Keratinocyte (primary cell): ENCODE data around the gene NLGN1. TPM values are rescaled to one million over a fixed set of nuclear protein-coding genes. Genes with fewer than 3 reads are reported as not detected.

Experiments used
- DNase-seq: peaks from one replicate; pipeline ENCODE4 v3.0.0-alpha.2; 2011; ENCODE audit warnings: low read depth, missing footprints, low spot score
- FAIRE-seq: peaks from 2 replicates; lab custom pipeline; 2011; peaks lifted over from hg19 to GRCh38; lab: Jason Lieb, UNC
- H2AFZ ChIP-seq: 2 replicates; pipeline ENCODE4 v1.6.0; 2012; ENCODE audit warnings: low read length, control low read depth, inconsistent platforms; ENCODE audit not compliant: control insufficient read depth
- H3K27ac ChIP-seq: 2 replicates; pipeline ENCODE4 v1.5.1; 2011; ENCODE audit warnings: low read length; ENCODE audit not compliant: control insufficient read depth, insufficient read depth
- H3K27me3 ChIP-seq: 3 replicates; pipeline ENCODE4 v1.6.0; 2011; ENCODE audit warnings: low read length; ENCODE audit not compliant: control insufficient read depth, insufficient read depth; ENCODE audit errors: extremely low read depth
- H3K36me3 ChIP-seq, 2 experiments: 2 replicates in 1 of 2; 3 replicates in 1 of 2; pipeline ENCODE4 v1.5.1; 2011; ENCODE audit warnings: low read length in 2 of 2, mild to moderate bottlenecking in 1 of 2; ENCODE audit not compliant: control insufficient read depth in 2 of 2, insufficient read depth in 2 of 2; ENCODE audit errors: extremely low read depth in 1 of 2
- H3K4me1 ChIP-seq: 3 replicates; pipeline ENCODE4 v1.5.1; 2011; ENCODE audit warnings: low read length; ENCODE audit not compliant: control insufficient read depth, insufficient read depth; ENCODE audit errors: extremely low read depth
- H3K4me2 ChIP-seq: 3 replicates; pipeline ENCODE4 v1.6.0; 2011; ENCODE audit warnings: low read depth, low read length; ENCODE audit not compliant: control insufficient read depth, insufficient read depth; ENCODE audit errors: extremely low read depth
- H3K4me3 ChIP-seq, 3 experiments: fragments of 200-600 bp in 1 of 3; sonication (generic) in 1 of 3; 2 replicates in 2 of 3; 3 replicates in 1 of 3; pipeline ENCODE4 v1.5.1; 2011 to 2016; ENCODE audit warnings: low read length in 3 of 3, mild to moderate bottlenecking in 3 of 3, control low read depth in 2 of 3, inconsistent platforms in 1 of 3, low read depth in 1 of 3, mixed read lengths in 1 of 3, mixed run types in 1 of 3, moderate library complexity in 1 of 3; ENCODE audit not compliant: control insufficient read depth in 2 of 3, insufficient read depth in 2 of 3; ENCODE audit errors: extremely low read depth in 1 of 3
- H3K79me2 ChIP-seq: 2 replicates; pipeline ENCODE4 v1.6.0; 2012; ENCODE audit warnings: low read length; ENCODE audit not compliant: control insufficient read depth, insufficient read depth
- H3K9ac ChIP-seq: 3 replicates; pipeline ENCODE4 v1.6.0; 2011; ENCODE audit warnings: low read length; ENCODE audit not compliant: control insufficient read depth, insufficient read depth; ENCODE audit errors: extremely low read depth
- H3K9me1 ChIP-seq: 3 replicates; pipeline ENCODE4 v1.6.0; 2011; ENCODE audit warnings: low read length; ENCODE audit not compliant: control insufficient read depth, insufficient read depth; ENCODE audit errors: extremely low read depth
- H3K9me3 ChIP-seq: 2 replicates; pipeline ENCODE4 v1.5.1; 2012; ENCODE audit warnings: low read depth, low read length; ENCODE audit not compliant: control insufficient read depth
- H4K20me1 ChIP-seq: 3 replicates; pipeline ENCODE4 v1.6.0; 2011; ENCODE audit warnings: low read length; ENCODE audit not compliant: control insufficient read depth, insufficient read depth; ENCODE audit errors: extremely low read depth
- EZH2 ChIP-seq: IDR thresholded peaks from one replicate; pipeline ENCODE4 v1.6.1; 2012; ENCODE audit warnings: inconsistent platforms, mild to moderate bottlenecking, low read length, moderate library complexity
- dilution Hi-C: fragments of 300-500 bp; cut with MboI; formaldehyde crosslinking; loops from one replicate; pipeline ENCODE4 v1.7.0; 2020; ENCODE audit warnings: low sequenced_read_pairs; ENCODE audit not compliant: extremely low pct_ligation_motif_present
- polyA plus RNA-seq, 5 experiments: library from polyadenylated mRNA; depleted of rRNA in 3 of 5; stranded (reverse) in 3 of 5; stranded (forward) in 1 of 5; unstranded in 1 of 5; fragments of >200 nt; gene quantifications; 1 replicate in 1 of 5; 2 replicates in 3 of 5; 3 replicates in 1 of 5; pipeline versions ENCODE4 v1.2.1 to v1.2.3, GENCODE V29; 2011 to 2012; ENCODE audit warnings: missing spikeins in 2 of 5, low read depth in 1 of 5, low replicate concordance in 1 of 5
- TF ChIP-seq, protein P1 (sequence below), 3 experiments: IDR thresholded peaks in 1 of 3; conservative IDR thresholded peaks in 1 of 3; optimal IDR thresholded peaks in 1 of 3; 2 replicates in 2 of 3; 3 replicates in 1 of 3; pipeline versions ENCODE3 to v1.5.1; 2011; ENCODE audit warnings: low read length in 3 of 3, mild to moderate bottlenecking in 3 of 3, moderate library complexity in 2 of 3, control low read depth in 1 of 3, inconsistent platforms in 1 of 3; ENCODE audit not compliant: insufficient read depth in 2 of 3; ENCODE audit errors: extremely low read depth in 1 of 3

The NLGN1 gene
- polyA plus RNA-seq, 1 donor (not counting 4 experiments of a cell fraction or from before 2014, with no cell fraction given): not detected

DNA sequence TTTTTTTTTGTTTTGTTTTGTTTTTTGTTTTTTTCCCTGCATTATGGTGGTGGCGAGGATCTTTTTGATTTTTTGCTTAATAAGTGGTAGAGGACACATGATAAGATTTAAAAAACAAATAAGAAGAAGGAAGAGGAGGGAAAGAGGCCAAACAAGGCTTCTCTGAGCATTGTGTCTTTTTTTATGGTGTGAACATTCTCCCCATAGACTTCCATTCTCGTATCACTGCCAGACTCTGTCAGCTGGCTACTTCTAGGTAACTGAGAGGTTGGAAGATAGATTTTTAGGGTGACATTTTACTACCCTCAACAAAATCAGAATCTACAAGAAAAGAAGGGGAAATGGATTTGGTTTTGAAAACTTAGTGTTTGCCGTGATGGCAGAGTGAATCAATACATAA is 3.8 kb downstream of the NLGN1 start:
- no peak for TF ChIP-seq EZH2
- TF ChIP-seq, protein P1, sequence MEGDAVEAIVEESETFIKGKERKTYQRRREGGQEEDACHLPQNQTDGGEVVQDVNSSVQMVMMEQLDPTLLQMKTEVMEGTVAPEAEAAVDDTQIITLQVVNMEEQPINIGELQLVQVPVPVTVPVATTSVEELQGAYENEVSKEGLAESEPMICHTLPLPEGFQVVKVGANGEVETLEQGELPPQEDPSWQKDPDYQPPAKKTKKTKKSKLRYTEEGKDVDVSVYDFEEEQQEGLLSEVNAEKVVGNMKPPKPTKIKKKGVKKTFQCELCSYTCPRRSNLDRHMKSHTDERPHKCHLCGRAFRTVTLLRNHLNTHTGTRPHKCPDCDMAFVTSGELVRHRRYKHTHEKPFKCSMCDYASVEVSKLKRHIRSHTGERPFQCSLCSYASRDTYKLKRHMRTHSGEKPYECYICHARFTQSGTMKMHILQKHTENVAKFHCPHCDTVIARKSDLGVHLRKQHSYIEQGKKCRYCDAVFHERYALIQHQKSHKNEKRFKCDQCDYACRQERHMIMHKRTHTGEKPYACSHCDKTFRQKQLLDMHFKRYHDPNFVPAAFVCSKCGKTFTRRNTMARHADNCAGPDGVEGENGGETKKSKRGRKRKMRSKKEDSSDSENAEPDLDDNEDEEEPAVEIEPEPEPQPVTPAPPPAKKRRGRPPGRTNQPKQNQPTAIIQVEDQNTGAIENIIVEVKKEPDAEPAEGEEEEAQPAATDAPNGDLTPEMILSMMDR (optimal IDR thresholded peaks at IDR 0.05 in 1 of 3, IDR thresholded peaks at IDR 0.05 in 1 of 3, conservative IDR thresholded peaks at IDR 0.05 in 1 of 3; ENCODE audit: extremely low read depth in 1 of 3, insufficient read depth in 2 of 3, low read length in 3 of 3): no peak
- no peaks in the 10 kb centered on the region for H3K79me2 ChIP-seq
- H3K27me3 ChIP-seq: peaks cover 23% of the 10 kb centered on the region
- no peaks in the 10 kb centered on the region for H3K36me3 ChIP-seq
- H3K4me2 ChIP-seq: no peak overlapping the region
- peaks cover 5% of the 10 kb centered on the region for H3K4me1 ChIP-seq
- H3K9me1 ChIP-seq: no peaks in the 10 kb centered on the region
- H3K27ac ChIP-seq: no peak overlapping the region
- no peaks in the 10 kb centered on the region for H4K20me1 ChIP-seq
- dilution Hi-C loops: no loop called here
- H2AFZ ChIP-seq: no peak overlapping the region
- H3K9ac ChIP-seq: no peak overlapping the region
- no peak overlapping the region for H3K4me3 ChIP-seq
- DNase-seq (no peak), FAIRE-seq (no peak)
- H3K9me3 ChIP-seq: no peaks in the 10 kb centered on the region

DNA sequence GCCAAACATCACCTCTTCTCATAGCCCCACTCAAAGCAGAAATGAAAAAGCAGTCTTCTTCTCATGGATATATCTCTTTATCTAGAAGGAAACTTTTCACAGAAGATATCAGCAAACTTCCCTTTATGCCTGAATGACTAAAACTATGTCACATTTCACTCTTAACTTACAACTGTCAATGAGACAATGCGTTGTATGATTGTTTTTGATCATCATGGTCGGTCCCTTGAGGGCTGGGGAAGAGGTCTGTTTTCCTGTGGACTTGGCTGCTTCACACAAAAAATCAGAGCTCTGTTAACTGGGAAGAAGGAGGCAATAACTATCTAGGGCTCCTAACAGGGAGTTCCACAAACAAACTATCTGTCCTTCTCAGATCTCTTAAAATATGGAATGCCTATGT is 5.1 kb downstream of the NLGN1 start:
- Histone ChIP-seq H3K27me3 (peaks cover 11% of the 10 kb centered on the region), H3K79me2 (no peaks in the 10 kb centered on the region), H3K4me1 (no peaks in the 10 kb centered on the region), H3K9me1 (no peaks in the 10 kb centered on the region), H3K4me2 (no peak overlapping the region), H3K27ac (no peak overlapping the region), H3K9me3 (no peaks in the 10 kb centered on the region), H2AFZ (no peak overlapping the region), H3K36me3 (no peaks in the 10 kb centered on the region), H4K20me1 (no peaks in the 10 kb centered on the region), H3K9ac (no peak overlapping the region), H3K4me3 (no peak overlapping the region)
- no peak for DNase-seq
- TF ChIP-seq, protein P1 (optimal IDR thresholded peaks at IDR 0.05 in 1 of 3, IDR thresholded peaks at IDR 0.05 in 1 of 3, conservative IDR thresholded peaks at IDR 0.05 in 1 of 3; ENCODE audit: extremely low read depth in 1 of 3, insufficient read depth in 2 of 3, low read length in 3 of 3): no peak
- no peak for TF ChIP-seq EZH2
- no peak for FAIRE-seq
- dilution Hi-C loops: no loop called here
